ENCODE data around the gene HP.

- peak; percentile 65 for TF ChIP-seq CTCF (conservative IDR thresholded peaks at IDR 0.05; ENCODE audit: low read depth, low read length)
- TF ChIP-seq EZH2phosphoT487 (IDR thresholded peaks at IDR 0.05; ENCODE audit: borderline replicate concordance, low read length), result no peak
- no peak for TF ChIP-seq EZH2 (IDR thresholded peaks at IDR 0.05; ENCODE audit: low read length, unreplicated experiment)
Measured at GRCh38 chr16:72066747-72067146, 12.4 kb downstream of the HP start.

Measured in PC-3 (cell line).